Lung (tissue), 12 donors: Measurements from ENCODE around the gene IL6ST. TPM values are rescaled to one million over a fixed set of nuclear protein-coding genes. Genes with fewer than 3 reads are reported as not detected.

Experiments used
- ATAC-seq: fragments of 200-7000 bp; cut with Tn5 transposase; one replicate; pipeline ENCODE4 v1.9.1; 2020; ENCODE audit warnings: moderate number of reproducible peaks; ENCODE audit not compliant: insufficient read depth, low FRiP score
- DNase-seq, 3 donors: peaks; one replicate each; pipeline ENCODE4 v3.0.0-alpha.2; 2013 to 2017
- H3K27ac ChIP-seq, 2 donors: one replicate each; pipeline ENCODE4 v1.5.1; 2013; ENCODE audit warnings: mild to moderate bottlenecking in 2 of 2, moderate library complexity in 2 of 2, control low read depth in 1 of 2, inconsistent platforms in 1 of 2, low read depth in 1 of 2, low read length in 1 of 2
- H3K27me3 ChIP-seq, 3 donors: one replicate each; pipeline ENCODE4 v1.5.1; 2013; ENCODE audit warnings: low read length in 2 of 3; ENCODE audit not compliant: control insufficient read depth in 3 of 3, insufficient read depth in 3 of 3
- H3K36me3 ChIP-seq, 4 donors: one replicate each; pipeline ENCODE4 v1.5.1; 2013; ENCODE audit warnings: low read length in 4 of 4, mild to moderate bottlenecking in 1 of 4, moderate library complexity in 1 of 4; ENCODE audit not compliant: control insufficient read depth in 4 of 4, insufficient read depth in 4 of 4
- H3K4me1 ChIP-seq, 5 donors: one replicate each; pipeline ENCODE4 v1.5.1; 2013; ENCODE audit warnings: low read length in 5 of 5, mild to moderate bottlenecking in 2 of 5, moderate library complexity in 1 of 5; ENCODE audit not compliant: control insufficient read depth in 5 of 5, insufficient read depth in 5 of 5
- H3K4me3 ChIP-seq: one replicate; pipeline ENCODE4 v1.5.1; 2013; ENCODE audit warnings: mild to moderate bottlenecking, control low read depth, moderate library complexity
- H3K9ac ChIP-seq, 2 donors: one replicate each; pipeline ENCODE4 v1.5.1; 2013; ENCODE audit warnings: low read length in 2 of 2, control low read depth in 1 of 2; ENCODE audit not compliant: insufficient read depth in 1 of 2
- H3K9me3 ChIP-seq, 4 donors: one replicate each; pipeline ENCODE4 v1.5.1; 2013; ENCODE audit warnings: low read length in 3 of 4, mild to moderate bottlenecking in 1 of 4, moderate library complexity in 1 of 4; ENCODE audit not compliant: control insufficient read depth in 4 of 4, insufficient read depth in 3 of 4
- WGBS, 2 donors: extraction: QIAGEN DNeasy Blood & Tissue Kit; methylation state at CpG; one replicate each; pipeline ENCODE4 v1.1.7; 2013; 5-methylcytosine and 5-hydroxymethylcytosine counted together
- polyA plus RNA-seq, 2 donors: library from polyadenylated mRNA; stranded (reverse); fragments of 200-250 nt; gene quantifications; one replicate each; pipeline ENCODE4 v1.2.1, GENCODE V29; 2013
- total RNA-seq, 2 donors: library from RNA; depleted of rRNA in 1 of 2; stranded (reverse); fragments of >200 nt in 1 of 2; gene quantifications; one replicate each; pipeline ENCODE4 v1.2.1, GENCODE V29; 2014 to 2021
- TF ChIP-seq, protein P1 (sequence below): IDR thresholded peaks from 2 replicates; pipeline ENCODE4 v1.5.1; 2012; ENCODE audit warnings: mild to moderate bottlenecking; ENCODE audit errors: control extremely low read depth, extremely low read depth
- donor health status: control.
- donor health status: control.
- donor health status: Bipolar disorder and iron deficiency.
- donor health status: healthy.
- donor health status: DM: yes; HTN: yes; CAD: no.

Gene IL6ST
- total and polyA plus RNA-seq, 4 donors = 47.8 to 377 (median 196) TPM

DNA sequence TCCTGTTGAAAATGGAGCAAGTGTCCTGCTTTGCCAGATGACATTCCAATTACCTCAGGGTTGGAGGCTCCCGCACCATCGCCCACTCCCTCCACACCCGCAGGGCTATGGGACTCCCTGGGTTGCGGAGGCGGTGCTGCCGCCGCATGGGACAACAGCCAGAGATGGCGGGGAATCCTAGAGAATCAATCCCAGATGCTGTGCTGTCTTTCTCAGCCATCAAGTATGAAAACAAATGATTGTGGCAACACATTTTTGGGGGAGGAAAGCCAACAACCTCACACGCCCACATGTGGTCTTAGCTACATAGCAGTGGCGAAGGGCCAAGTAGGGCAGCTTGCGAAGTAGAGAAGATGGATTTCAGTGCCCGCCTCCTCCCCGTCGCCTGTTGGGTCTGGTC lies 96.9 kb downstream of the IL6ST start:
- DNase-seq (no peak), ATAC-seq (peak; percentile 19)
- H3K27me3 ChIP-seq = no peaks in the 10 kb centered on the region
- TF ChIP-seq, protein P1, sequence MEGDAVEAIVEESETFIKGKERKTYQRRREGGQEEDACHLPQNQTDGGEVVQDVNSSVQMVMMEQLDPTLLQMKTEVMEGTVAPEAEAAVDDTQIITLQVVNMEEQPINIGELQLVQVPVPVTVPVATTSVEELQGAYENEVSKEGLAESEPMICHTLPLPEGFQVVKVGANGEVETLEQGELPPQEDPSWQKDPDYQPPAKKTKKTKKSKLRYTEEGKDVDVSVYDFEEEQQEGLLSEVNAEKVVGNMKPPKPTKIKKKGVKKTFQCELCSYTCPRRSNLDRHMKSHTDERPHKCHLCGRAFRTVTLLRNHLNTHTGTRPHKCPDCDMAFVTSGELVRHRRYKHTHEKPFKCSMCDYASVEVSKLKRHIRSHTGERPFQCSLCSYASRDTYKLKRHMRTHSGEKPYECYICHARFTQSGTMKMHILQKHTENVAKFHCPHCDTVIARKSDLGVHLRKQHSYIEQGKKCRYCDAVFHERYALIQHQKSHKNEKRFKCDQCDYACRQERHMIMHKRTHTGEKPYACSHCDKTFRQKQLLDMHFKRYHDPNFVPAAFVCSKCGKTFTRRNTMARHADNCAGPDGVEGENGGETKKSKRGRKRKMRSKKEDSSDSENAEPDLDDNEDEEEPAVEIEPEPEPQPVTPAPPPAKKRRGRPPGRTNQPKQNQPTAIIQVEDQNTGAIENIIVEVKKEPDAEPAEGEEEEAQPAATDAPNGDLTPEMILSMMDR = no peak
- no peaks in the 10 kb centered on the region for H3K9me3 ChIP-seq
- H3K4me3 ChIP-seq = no peak overlapping the region
- peaks cover 0 to 4% (median 0%) of the 10 kb centered on the region in 5 donors for H3K4me1 ChIP-seq
- WGBS, 2 donors = 77 to 84% methylated on average over 14 of the region's 14 CpGs
- H3K27ac ChIP-seq = no peak overlapping the region
- H3K9ac ChIP-seq = no peak overlapping the region
- no peaks in the 10 kb centered on the region for H3K36me3 ChIP-seq

DNA sequence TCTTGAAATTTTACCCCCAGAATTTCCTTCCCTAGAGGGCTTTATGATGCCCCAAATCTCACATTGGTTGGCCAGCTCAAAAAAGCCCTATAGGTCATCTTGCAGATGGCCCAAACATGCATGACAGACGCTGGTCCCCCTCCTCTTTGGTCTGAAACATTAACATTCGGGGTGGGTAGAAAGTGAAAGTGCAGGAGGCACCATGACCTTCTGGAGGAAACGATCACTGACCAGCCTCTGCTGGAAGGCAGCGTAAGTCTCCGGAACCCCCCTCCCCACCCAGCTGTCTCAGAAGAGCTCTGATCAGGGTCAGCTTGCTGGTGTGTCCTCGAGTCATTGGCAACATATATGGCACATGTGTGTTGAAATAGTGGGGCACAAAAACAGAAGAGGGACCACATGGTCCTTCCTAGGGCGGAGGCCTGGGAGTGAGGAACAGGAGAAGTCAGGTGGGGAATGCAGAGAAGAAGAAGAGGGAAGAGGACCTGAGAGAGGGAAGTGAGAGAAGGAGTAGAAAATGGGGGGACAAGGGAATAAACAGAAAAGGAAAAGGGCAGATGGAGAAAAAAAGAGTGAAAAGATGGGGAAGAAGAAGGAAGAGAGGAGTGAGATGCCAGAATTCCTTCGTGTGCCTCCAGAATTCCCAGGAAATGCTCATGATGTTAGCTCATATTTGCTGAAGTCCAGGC lies 97.4 kb downstream of the IL6ST start:
- H3K36me3 ChIP-seq = no peaks in the 10 kb centered on the region
- DNase-seq = no peak
- H3K4me1 ChIP-seq = peaks cover 0 to 4% (median 0%) of the 10 kb centered on the region in 5 donors
- no peak overlapping the region for H3K27ac ChIP-seq
- peaks cover 0 to 2% (median 0%) of the 10 kb centered on the region in 4 donors for H3K9me3 ChIP-seq
- ATAC-seq = no peak
- H3K27me3 ChIP-seq = no peaks in the 10 kb centered on the region
- 74 to 76% methylated on average over 8 of the region's 8 CpGs for WGBS, 2 donors
- H3K9ac ChIP-seq = no peak overlapping the region
- TF ChIP-seq, protein P1 = no peak
- H3K4me3 ChIP-seq = no peak overlapping the region

DNA sequence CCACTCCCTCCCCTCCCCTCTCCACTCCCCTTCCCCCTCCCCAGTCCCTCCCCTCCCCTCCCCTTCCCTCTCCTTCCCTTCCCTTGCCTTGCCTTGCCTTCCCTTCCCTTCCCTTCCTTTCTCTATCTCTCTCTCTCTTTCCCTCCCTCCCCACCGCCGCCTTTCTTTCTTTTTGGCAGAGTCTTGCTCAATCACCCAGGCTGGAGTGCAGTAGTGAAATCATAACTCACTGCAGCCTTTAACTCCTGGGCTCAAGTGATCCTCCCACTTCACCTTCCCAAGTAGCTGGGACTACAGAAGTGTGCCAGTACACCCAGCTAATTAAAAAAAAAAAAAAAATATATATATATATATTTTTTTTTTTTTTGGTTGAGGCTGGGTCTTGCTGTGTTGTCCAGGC lies 98.1 kb downstream of the IL6ST start:
- WGBS, 2 donors = 45 to 53% methylated on average over 2 of the region's 2 CpGs
- H3K4me3 ChIP-seq = no peak overlapping the region
- peaks cover 0 to 2% (median 0%) of the 10 kb centered on the region in 4 donors for H3K9me3 ChIP-seq
- DNase-seq (no peak), ATAC-seq (no peak)
- H3K27ac ChIP-seq = no peak overlapping the region
- TF ChIP-seq, protein P1 = no peak
- H3K4me1 ChIP-seq = peaks cover 0 to 4% (median 0%) of the 10 kb centered on the region in 5 donors
- H3K9ac ChIP-seq = no peak overlapping the region
- no peaks in the 10 kb centered on the region for H3K27me3 ChIP-seq
- no peaks in the 10 kb centered on the region for H3K36me3 ChIP-seq
